ENCODE results near the gene GABBR1.

Gene GABBR1

GRCh38 chr6:29524044-29524443 is 108.9 kb downstream of the GABBR1 start:
- no peak for DNase-seq

- no peak for DNase-seq
Measured at GRCh38 chr6:29522227-29522626, 110.8 kb downstream of the GABBR1 start.

- DNase-seq = no peak
Measured at GRCh38 chr6:29521006-29521680, 111.8 kb downstream of the GABBR1 start.

GRCh38 chr6:29520232-29520631 is 112.8 kb downstream of the GABBR1 start:
- no peak for DNase-seq

- no peak for DNase-seq
Measured at GRCh38 chr6:29519291-29520010, 113.5 kb downstream of the GABBR1 start.

- DNase-seq = no peak
Measured at GRCh38 chr6:29517728-29518440, 115.1 kb downstream of the GABBR1 start.

GRCh38 chr6:29517245-29517644 is 115.7 kb downstream of the GABBR1 start:
- DNase-seq = no peak

- DNase-seq = no peak
Measured at GRCh38 chr6:29516108-29516507, 116.9 kb downstream of the GABBR1 start.

- DNase-seq = no peak
Measured at GRCh38 chr6:29510746-29511300, 122.2 kb downstream of the GABBR1 start.

GRCh38 chr6:29510202-29510601 is 122.8 kb downstream of the GABBR1 start:
- no peak for DNase-seq

Measured in NCI-H345 (cell line).